Loucy (cell line): ENCODE results near the gene TPI1.

Source experiments
- H2AFZ ChIP-seq: fragments of 200-600 bp; sonication (generic); 2 replicates; pipeline ENCODE4 v1.6.0; 2016; ENCODE audit warnings: antibody characterized with exemption, mild to moderate bottlenecking, low read length, moderate library complexity
- H3F3A ChIP-seq: fragments of 200-600 bp; 2 replicates; pipeline ENCODE4 v1.6.0; 2016; ENCODE audit warnings: antibody characterized with exemption, low read depth, mild to moderate bottlenecking
- H3K27me3 ChIP-seq: fragments of 200-600 bp; sonication (generic); 2 replicates; pipeline ENCODE4 v1.6.1; 2014; ENCODE audit warnings: low read length, mild to moderate bottlenecking; ENCODE audit not compliant: insufficient read depth, poor library complexity, severe bottlenecking
- H3K36me3 ChIP-seq: fragments of 200-600 bp; sonication (generic); 2 replicates; pipeline ENCODE4 v1.6.1; 2016; ENCODE audit warnings: low read length; ENCODE audit not compliant: insufficient read depth
- H3K4me1 ChIP-seq: fragments of 200-600 bp; sonication (generic); 2 replicates; pipeline ENCODE4 v1.5.1; 2014; ENCODE audit warnings: low read length, mild to moderate bottlenecking; ENCODE audit not compliant: insufficient read depth, poor library complexity, severe bottlenecking
- H3K4me2 ChIP-seq: fragments of 200-600 bp; sonication (generic); 2 replicates; pipeline ENCODE4 v1.6.0; 2014; ENCODE audit warnings: antibody characterized with exemption, low read length, low read depth, mild to moderate bottlenecking; ENCODE audit not compliant: poor library complexity, severe bottlenecking
- H3K4me3 ChIP-seq: fragments of 200-600 bp; sonication (generic); 2 replicates; pipeline ENCODE4 v1.5.1; 2014; ENCODE audit warnings: low read length, mild to moderate bottlenecking, mixed read lengths; ENCODE audit not compliant: poor library complexity, severe bottlenecking
- H3K79me2 ChIP-seq: fragments of 200-600 bp; sonication (generic); 2 replicates; pipeline ENCODE4 v1.6.1; 2014; ENCODE audit warnings: low read length; ENCODE audit not compliant: insufficient read depth
- H3K9ac ChIP-seq: fragments of 200-600 bp; sonication (generic); 2 replicates; pipeline ENCODE4 v1.6.0; 2014; ENCODE audit warnings: mild to moderate bottlenecking, low read depth, low read length, moderate library complexity; ENCODE audit not compliant: poor library complexity, severe bottlenecking
- H3K9me2 ChIP-seq: fragments of 200-600 bp; sonication (generic); replicated peaks from 2 replicates; pipeline ENCODE4 v1.6.1; 2016; ENCODE audit warnings: low read depth, low read length, mixed read lengths
- H3K9me3 ChIP-seq: fragments of 200-600 bp; sonication (generic); 2 replicates; pipeline ENCODE4 v1.6.1; 2014; ENCODE audit warnings: mild to moderate bottlenecking, antibody characterized with exemption, low read length, low read depth; ENCODE audit not compliant: insufficient read depth
- H4K20me1 ChIP-seq: fragments of 200-600 bp; sonication (generic); 2 replicates; pipeline ENCODE4 v1.6.0; 2014; ENCODE audit warnings: antibody characterized with exemption, low read length, mild to moderate bottlenecking; ENCODE audit not compliant: insufficient read depth, poor library complexity, severe bottlenecking
- CTCF ChIP-seq: fragments of 200-600 bp; sonication (generic); conservative IDR thresholded peaks from 2 replicates; pipeline ENCODE4 v1.5.1; 2014; ENCODE audit warnings: mild to moderate bottlenecking, antibody characterized with exemption, low read length
- EZH2phosphoT487 ChIP-seq: fragments of 200-600 bp; IDR thresholded peaks from 2 replicates; pipeline ENCODE4 v1.6.1; 2018; ENCODE audit warnings: antibody characterized with exemption, mild to moderate bottlenecking, moderate library complexity, borderline replicate concordance

TPI1 gene

GRCh38 chr12:6917491-6918231 lies 50.3 kb downstream of the TPI1 start:
- Histone ChIP-seq H3K4me1 (peaks cover 37% of the 10 kb centered on the region), H3K27me3 (no peaks in the 10 kb centered on the region), H4K20me1 (peaks cover 24% of the 10 kb centered on the region), H3K9ac (peak overlapping the region; percentile 80), H3K4me3 (no peak overlapping the region), H3K36me3 (peaks cover 31% of the 10 kb centered on the region; the same call in 1 of the 2 replicates), H3F3A (no peaks in the 10 kb centered on the region), H2AFZ (no peak overlapping the region), H3K9me2 (no peaks in the 10 kb centered on the region), H3K9me3 (no peaks in the 10 kb centered on the region), H3K79me2 (peaks cover 43% of the 10 kb centered on the region), H3K4me2 (peak overlapping the region; percentile 96)
- TF ChIP-seq CTCF (no peak), EZH2phosphoT487 (no peak)

GRCh38 chr12:6919588-6919987 lies 52.3 kb downstream of the TPI1 start:
- no peak overlapping the region for H3K4me2 ChIP-seq
- no peaks in the 10 kb centered on the region for H3K9me3 ChIP-seq
- TF ChIP-seq CTCF: peak; percentile 48
- no peak for TF ChIP-seq EZH2phosphoT487
- H2AFZ ChIP-seq: no peak overlapping the region
- peaks cover 31% of the 10 kb centered on the region for H3K4me1 ChIP-seq
- peaks cover 31% of the 10 kb centered on the region; the same call in 1 of the 2 replicates for H3K36me3 ChIP-seq
- H3K4me3 ChIP-seq: no peak overlapping the region
- peaks cover 24% of the 10 kb centered on the region for H4K20me1 ChIP-seq
- H3K9me2 ChIP-seq: no peaks in the 10 kb centered on the region
- H3K9ac ChIP-seq: peak overlapping the region; percentile 43
- H3F3A ChIP-seq: no peaks in the 10 kb centered on the region
- no peaks in the 10 kb centered on the region for H3K27me3 ChIP-seq
- peaks cover 36% of the 10 kb centered on the region for H3K79me2 ChIP-seq
